Stimulated activated CD8-positive, alpha-beta memory T cell treated with anti-CD3 and anti-CD28 coated beads, Interleukin-12 subunit alpha, Interleukin-12 subunit beta, amount 100 ng/mL, for 4 hours (primary cell): ENCODE measurements around the gene PRPF40B.
"Not testable (repeated sequence)": the region's sequence is repeated elsewhere in the genome, so short reads cannot be mapped to it uniquely, and the experiment has no call there.

Source experiments
- DNase-seq: peaks from one replicate; pipeline ENCODE4 v3.0.0-alpha.2; 2020; ENCODE audit warnings: low read depth

The PRPF40B gene

GRCh38 chr12:49623142-49623904, at the start of gene PRPF40B:
TSS of gene PRPF40B (plus strand) at chr12:49623561. CDS start at chr12:49623591, 30 bp downstream.
- peak; percentile 72 for DNase-seq

- no peak for DNase-seq
Measured at GRCh38 chr12:49577589-49578315, 45.6 kb upstream of the PRPF40B start.

- no peak for DNase-seq
Measured at GRCh38 chr12:49578471-49579112, 44.8 kb upstream of the PRPF40B start.

GRCh38 chr12:49580572-49581535, 42.5 kb upstream of the PRPF40B start:
- DNase-seq, result peak; percentile 9

- no peak for DNase-seq
Measured at GRCh38 chr12:49582201-49582600, 41.2 kb upstream of the PRPF40B start.

GRCh38 chr12:49582850-49583249, 40.5 kb upstream of the PRPF40B start:
- DNase-seq, result no peak

- no peak for DNase-seq
Measured at GRCh38 chr12:49583366-49584094, 39.8 kb upstream of the PRPF40B start.

GRCh38 chr12:49584591-49584990, 38.8 kb upstream of the PRPF40B start:
- DNase-seq, result no peak

- no peak for DNase-seq
Measured at GRCh38 chr12:49585477-49586459, 37.6 kb upstream of the PRPF40B start.

- no peak for DNase-seq
Measured at GRCh38 chr12:49587174-49587908, 36.0 kb upstream of the PRPF40B start.

GRCh38 chr12:49588281-49588680, 35.1 kb upstream of the PRPF40B start:
- DNase-seq, result no peak

GRCh38 chr12:49588721-49589516, 34.4 kb upstream of the PRPF40B start:
- DNase-seq, result no peak

- no peak for DNase-seq
Measured at GRCh38 chr12:49598527-49598926, 24.8 kb upstream of the PRPF40B start.

- no peak for DNase-seq
Measured at GRCh38 chr12:49599961-49600360, 23.4 kb upstream of the PRPF40B start.

- no peak for DNase-seq
Measured at GRCh38 chr12:49603721-49604120, 19.6 kb upstream of the PRPF40B start.

GRCh38 chr12:49604856-49605255, 18.5 kb upstream of the PRPF40B start:
- DNase-seq, result no peak

GRCh38 chr12:49605539-49605938, 17.8 kb upstream of the PRPF40B start, which contains the start of gene FAM186B:
TSS of gene FAM186B (minus strand) at chr12:49605639. CDS start at chr12:49605477, 162 bp downstream.
- DNase-seq, result not testable (repeated sequence)
